ENCODE results near the gene SH3GLB2.

GRCh38 chr9:129008469-129008965 is 19.6 kb downstream of the SH3GLB2 start:
- no peak for TF ChIP-seq CTCF (IDR thresholded peaks at IDR 0.05)
- no peak for TF ChIP-seq POLR2A (IDR thresholded peaks at IDR 0.05)
